Measurements from ENCODE around the gene ZNF143. TPM values are rescaled to one million over a fixed set of nuclear protein-coding genes. Genes with fewer than 3 reads are reported as not detected.

Gene ZNF143
- total and polyA plus RNA-seq, 10 donors: 12.1 to 42.5 (median 32.9) TPM

DNA sequence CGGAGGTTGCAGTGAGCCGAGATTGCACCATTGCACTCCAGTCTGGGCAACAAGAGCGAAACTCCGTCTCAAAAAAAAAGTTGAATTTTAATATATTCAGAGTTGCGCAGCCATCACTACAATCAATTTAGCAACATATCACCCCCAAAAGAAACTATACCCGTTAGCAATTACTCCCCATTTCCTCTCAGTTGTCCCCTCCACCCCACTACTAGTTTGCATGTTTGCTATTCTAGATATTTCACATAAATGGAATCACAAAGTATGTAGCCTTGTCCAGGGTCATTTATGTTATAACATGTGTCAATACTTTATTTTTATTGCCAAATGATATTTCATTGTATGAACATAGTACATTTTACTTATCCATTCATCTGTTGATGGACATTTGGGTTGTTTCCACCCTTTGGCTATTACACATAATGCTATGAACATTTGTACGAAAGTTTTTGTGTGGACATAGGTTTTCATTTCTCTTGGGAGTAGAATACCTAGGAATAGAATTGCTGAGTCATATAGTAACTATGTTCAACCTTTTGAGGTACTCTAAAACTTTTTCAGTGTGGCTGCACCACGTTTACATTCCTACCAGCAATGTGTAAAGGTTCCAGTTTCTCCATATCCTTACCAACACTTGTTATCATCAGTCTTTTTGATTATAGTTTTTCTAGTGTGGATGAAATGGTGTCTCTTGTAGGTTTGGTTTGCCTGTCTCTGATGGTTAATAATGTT is 2.2 kb downstream of the ZNF143 start:
- WGBS, 5 donors: 66 to 86% (median 75%) methylated on average over 8 of the region's 8 CpGs
- H3K4me1 ChIP-seq: peaks cover 12 to 55% (median 35%) of the 10 kb centered on the region in 6 donors
- peak overlapping the region in 2 of 8 donors; percentile 72 to 86 for H3K4me3 ChIP-seq
- H3K27ac ChIP-seq: peak overlapping the region in 5 of 8 donors; percentile 97 to 100 (median 99)
- TF ChIP-seq, protein P1, sequence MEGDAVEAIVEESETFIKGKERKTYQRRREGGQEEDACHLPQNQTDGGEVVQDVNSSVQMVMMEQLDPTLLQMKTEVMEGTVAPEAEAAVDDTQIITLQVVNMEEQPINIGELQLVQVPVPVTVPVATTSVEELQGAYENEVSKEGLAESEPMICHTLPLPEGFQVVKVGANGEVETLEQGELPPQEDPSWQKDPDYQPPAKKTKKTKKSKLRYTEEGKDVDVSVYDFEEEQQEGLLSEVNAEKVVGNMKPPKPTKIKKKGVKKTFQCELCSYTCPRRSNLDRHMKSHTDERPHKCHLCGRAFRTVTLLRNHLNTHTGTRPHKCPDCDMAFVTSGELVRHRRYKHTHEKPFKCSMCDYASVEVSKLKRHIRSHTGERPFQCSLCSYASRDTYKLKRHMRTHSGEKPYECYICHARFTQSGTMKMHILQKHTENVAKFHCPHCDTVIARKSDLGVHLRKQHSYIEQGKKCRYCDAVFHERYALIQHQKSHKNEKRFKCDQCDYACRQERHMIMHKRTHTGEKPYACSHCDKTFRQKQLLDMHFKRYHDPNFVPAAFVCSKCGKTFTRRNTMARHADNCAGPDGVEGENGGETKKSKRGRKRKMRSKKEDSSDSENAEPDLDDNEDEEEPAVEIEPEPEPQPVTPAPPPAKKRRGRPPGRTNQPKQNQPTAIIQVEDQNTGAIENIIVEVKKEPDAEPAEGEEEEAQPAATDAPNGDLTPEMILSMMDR (IDR thresholded peaks at IDR 0.05 in 8 of 11, conservative IDR thresholded peaks at IDR 0.05 in 3 of 11): no peak
- no peak for TF ChIP-seq POLR2A (IDR thresholded peaks at IDR 0.05)
- TF ChIP-seq POLR2AphosphoS5 (IDR thresholded peaks at IDR 0.05): no peak
- DNase-seq: no peak
- H3K36me3 ChIP-seq: peaks cover 0 to 21% (median 0%) of the 10 kb centered on the region in 6 donors
- intact Hi-C loops (cut with DNase I; ENCODE audit: low total_unique reads): loop anchor here (5.0 kb wide), 1 partner anchor 776 kb away; no protein-coding TSS in a partner anchor
- no peaks in the 10 kb centered on the region for H3K27me3 ChIP-seq (replicated peaks in 1 of 7)
- no peaks in the 10 kb centered on the region for H3K9me3 ChIP-seq

DNA sequence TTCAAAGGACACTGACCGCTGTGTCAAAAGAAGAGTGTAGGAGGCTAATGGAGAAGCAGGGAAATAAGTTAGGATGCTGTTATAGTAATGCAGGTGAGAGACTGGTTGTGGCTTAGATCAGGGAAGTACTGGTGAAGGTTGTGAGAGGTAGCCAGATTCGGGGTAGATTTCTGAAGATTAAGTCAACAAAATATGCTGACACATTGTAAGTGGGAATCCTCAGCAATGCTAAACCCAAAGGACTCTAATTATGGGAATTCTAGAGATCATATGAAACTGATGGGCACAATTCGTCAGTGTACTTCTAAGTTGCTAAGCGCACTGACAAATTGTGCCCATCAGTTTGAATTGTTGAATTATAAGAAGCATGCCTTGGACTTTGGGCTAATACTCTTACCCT is 10.0 kb downstream of the ZNF143 start:
- WGBS, 5 donors: 88 to 95% (median 91%) methylated on average over 4 of the region's 4 CpGs
- no peaks in the 10 kb centered on the region for H3K9me3 ChIP-seq
- H3K27ac ChIP-seq: no peak overlapping the region
- intact Hi-C loops (cut with DNase I; ENCODE audit: low total_unique reads): no loop called here
- DNase-seq: no peak
- H3K4me1 ChIP-seq: peaks cover 0 to 1% (median 0%) of the 10 kb centered on the region in 6 donors
- no peak overlapping the region for H3K4me3 ChIP-seq
- TF ChIP-seq POLR2AphosphoS5 (IDR thresholded peaks at IDR 0.05) (no peak), POLR2A (IDR thresholded peaks at IDR 0.05) (no peak)
- TF ChIP-seq, protein P1 (IDR thresholded peaks at IDR 0.05 in 8 of 11, conservative IDR thresholded peaks at IDR 0.05 in 3 of 11): no peak
- H3K36me3 ChIP-seq: peaks cover 0 to 82% (median 47%) of the 10 kb centered on the region in 6 donors
- H3K27me3 ChIP-seq (replicated peaks in 1 of 7): no peaks in the 10 kb centered on the region

DNA sequence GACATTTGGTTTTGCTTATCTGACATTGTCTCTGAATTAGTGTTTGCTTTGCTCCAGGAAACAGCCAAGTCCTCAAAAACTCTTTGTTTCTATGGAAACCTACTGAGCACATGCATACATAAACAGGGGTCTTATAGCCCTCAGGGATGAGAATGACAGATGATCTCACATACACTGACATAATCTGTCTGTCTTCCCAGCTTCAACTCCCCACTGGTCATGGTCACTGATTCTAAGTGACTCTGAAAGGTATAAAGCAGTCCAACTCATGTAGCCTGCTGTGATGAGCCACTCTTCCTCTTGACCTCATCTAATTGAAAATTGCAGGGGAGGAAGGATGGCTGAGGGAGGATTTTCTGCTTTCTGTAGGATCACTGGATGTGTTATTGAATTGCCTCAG is 12.6 kb downstream of the ZNF143 start:
- TF ChIP-seq POLR2AphosphoS5 (IDR thresholded peaks at IDR 0.05) (no peak), POLR2A (IDR thresholded peaks at IDR 0.05) (no peak)
- TF ChIP-seq, protein P1 (IDR thresholded peaks at IDR 0.05 in 8 of 11, conservative IDR thresholded peaks at IDR 0.05 in 3 of 11): no peak
- Histone ChIP-seq H3K27ac (no peak overlapping the region), H3K27me3 (replicated peaks in 1 of 7) (no peaks in the 10 kb centered on the region), H3K4me3 (no peak overlapping the region), H3K4me1 (no peaks in the 10 kb centered on the region), H3K9me3 (no peaks in the 10 kb centered on the region), H3K36me3 (peaks cover 0 to 92% (median 67%) of the 10 kb centered on the region in 6 donors)
- no peak for DNase-seq
- intact Hi-C loops (cut with DNase I; ENCODE audit: low total_unique reads): no loop called here

DNA sequence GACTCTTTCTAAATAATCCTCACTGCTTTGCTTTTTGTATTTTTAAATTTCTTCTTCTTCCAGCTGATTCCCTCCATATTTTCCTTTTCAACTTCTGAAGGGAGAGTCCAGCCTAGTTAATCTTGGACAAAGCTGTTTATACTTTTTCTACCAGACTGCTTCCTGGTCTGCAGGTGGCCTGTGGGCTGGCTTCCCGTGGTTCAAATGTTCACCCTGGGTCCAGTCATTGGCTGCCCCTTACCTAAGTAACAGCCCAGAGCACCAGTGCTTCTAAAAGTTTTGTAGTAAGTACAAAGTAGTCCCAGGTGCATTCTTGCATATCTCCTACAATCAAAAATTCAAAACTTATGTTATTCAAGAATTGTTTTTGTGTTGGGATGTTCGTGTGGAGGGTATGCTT is 19.1 kb downstream of the ZNF143 start:
- Histone ChIP-seq H3K4me1 (no peaks in the 10 kb centered on the region), H3K27ac (no peak overlapping the region), H3K4me3 (no peak overlapping the region), H3K9me3 (no peaks in the 10 kb centered on the region), H3K36me3 (peaks cover 2 to 100% (median 76%) of the 10 kb centered on the region in 6 donors), H3K27me3 (replicated peaks in 1 of 7) (no peaks in the 10 kb centered on the region)
- WGBS, 5 donors: 72 to 79% (median 77%) methylated on average over 2 of the region's 2 CpGs
- no peak for DNase-seq
- intact Hi-C loops (cut with DNase I; ENCODE audit: low total_unique reads): no loop called here
- TF ChIP-seq, protein P1 (IDR thresholded peaks at IDR 0.05 in 8 of 11, conservative IDR thresholded peaks at IDR 0.05 in 3 of 11): no peak
- no peak for TF ChIP-seq POLR2AphosphoS5 (IDR thresholded peaks at IDR 0.05)
- no peak for TF ChIP-seq POLR2A (IDR thresholded peaks at IDR 0.05)
